GM21515 (cell line): ENCODE data around the gene KRT17.
A peak's percentile ranks its signal among the peaks of the same experiment; 100 is the strongest.
"Not testable (repeated sequence)": the region's sequence is repeated elsewhere in the genome, so short reads cannot be mapped to it uniquely, and the experiment has no call there.

ENCODE experiments used
- ATAC-seq: cut with Tn5 transposase; IDR thresholded peaks from one replicate; pipeline ENCODE4 v1.9.1; 2021; ENCODE audit not compliant: unreplicated experiment

Gene KRT17

GRCh38 chr17:41654678-41655607 lies 30.6 kb upstream of the KRT17 start:
- no peak for ATAC-seq

- ATAC-seq, result no peak
Observed at GRCh38 chr17:41653892-41654677, 29.7 kb upstream of the KRT17 start.

- no peak for ATAC-seq
Observed at GRCh38 chr17:41653421-41653820, 29.0 kb upstream of the KRT17 start.

- no peak for ATAC-seq
Observed at GRCh38 chr17:41652461-41652970, 28.1 kb upstream of the KRT17 start.

- ATAC-seq, result no peak
Observed at GRCh38 chr17:41651625-41652460, 27.5 kb upstream of the KRT17 start.

GRCh38 chr17:41650794-41651624 lies 26.6 kb upstream of the KRT17 start:
- ATAC-seq, result no peak

- ATAC-seq, result no peak
Observed at GRCh38 chr17:41649923-41650519, 25.6 kb upstream of the KRT17 start.

GRCh38 chr17:41648411-41649195 lies 24.2 kb upstream of the KRT17 start:
- peak; percentile 51 for ATAC-seq

- ATAC-seq, result no peak
Observed at GRCh38 chr17:41647940-41648410, 23.6 kb upstream of the KRT17 start.

- no peak for ATAC-seq
Observed at GRCh38 chr17:41647038-41647813, 22.9 kb upstream of the KRT17 start.

GRCh38 chr17:41642252-41643156 lies 18.1 kb upstream of the KRT17 start:
- no peak for ATAC-seq

GRCh38 chr17:41640596-41640995 lies 16.2 kb upstream of the KRT17 start:
- not testable (repeated sequence) for ATAC-seq

- no peak for ATAC-seq
Observed at GRCh38 chr17:41639492-41640473, 15.4 kb upstream of the KRT17 start.

GRCh38 chr17:41638941-41639340 lies 14.6 kb upstream of the KRT17 start:
- ATAC-seq, result no peak

- ATAC-seq, result no peak
Observed at GRCh38 chr17:41638194-41638593, 13.8 kb upstream of the KRT17 start.

- ATAC-seq, result no peak
Observed at GRCh38 chr17:41636652-41637051, 12.3 kb upstream of the KRT17 start.
